OCI-LY1 (cell line): Measurements from ENCODE around the gene ANKDD1A.

Experiments used
- CTCF ChIP-seq: fragments of 200-600 bp; sonication (generic), shearing (Covaris generic); IDR thresholded peaks from 2 replicates; pipeline ENCODE4 v1.5.1; 2017; ENCODE audit warnings: mild to moderate bottlenecking, antibody characterized with exemption, low read length, moderate library complexity, mixed read lengths
- EZH2 ChIP-seq: fragments of 200-600 bp; sonication (generic), shearing (Covaris generic); IDR thresholded peaks from 2 replicates; pipeline ENCODE4 v1.8.0; 2017; ENCODE audit warnings: borderline replicate concordance, mixed run types, mild to moderate bottlenecking, antibody characterized with exemption, low read length, moderate library complexity, mixed read lengths

GRCh38 chr15:64960153-64960552, 48.5 kb downstream of the ANKDD1A start:
- TF ChIP-seq EZH2 = no peak
- no peak for TF ChIP-seq CTCF
